Activated naive CD4-positive, alpha-beta T cell treated with anti-CD3 and anti-CD28 coated beads, Interleukin-2, amount 50 U/mL, for 16 hours (primary cell): ENCODE measurements around the gene PALD1.
A peak's percentile ranks its signal among the peaks of the same experiment; 100 is the strongest.

Source experiments
- DNase-seq: peaks from one replicate; pipeline ENCODE4 v3.0.0-alpha.2; 2020

Gene PALD1

GRCh38 chr10:70538195-70538520 lies 59.6 kb downstream of the PALD1 start:
- DNase-seq: no peak

DNA sequence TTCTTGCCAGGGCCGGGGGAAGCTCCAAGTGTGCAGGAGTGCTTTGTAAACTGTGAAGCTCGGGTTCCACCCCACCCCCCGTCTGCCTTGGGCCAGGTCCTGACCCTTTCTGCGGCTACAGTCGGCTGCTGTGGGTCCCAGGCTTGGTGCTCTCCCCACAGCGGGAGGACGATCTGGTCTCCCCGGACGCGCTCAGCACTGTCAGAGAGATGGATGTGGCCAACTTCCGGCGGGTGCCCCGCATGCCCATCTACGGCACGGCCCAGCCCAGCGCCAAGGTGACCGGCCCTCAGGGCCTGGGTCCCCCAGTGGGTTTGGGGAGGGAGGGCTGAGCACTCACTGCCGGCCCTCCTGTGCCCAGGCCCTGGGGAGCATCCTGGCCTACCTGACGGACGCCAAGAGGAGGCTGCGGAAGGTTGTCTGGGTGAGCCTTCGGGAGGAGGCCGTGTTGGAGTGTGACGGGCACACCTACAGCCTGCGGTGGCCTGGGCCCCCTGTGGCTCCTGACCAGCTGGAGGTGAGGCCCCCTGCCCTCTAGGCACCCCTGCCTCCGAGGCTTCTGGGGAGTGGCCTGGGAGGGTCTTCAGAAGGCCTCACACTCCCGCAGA lies 60.3 kb downstream of the PALD1 start:
- no peak for DNase-seq

GRCh38 chr10:70539471-70539870 lies 60.9 kb downstream of the PALD1 start:
- no peak for DNase-seq

GRCh38 chr10:70540089-70540788 lies 61.7 kb downstream of the PALD1 start:
- peak; percentile 28 for DNase-seq

GRCh38 chr10:70540789-70541360 lies 62.3 kb downstream of the PALD1 start:
- DNase-seq: no peak

DNA sequence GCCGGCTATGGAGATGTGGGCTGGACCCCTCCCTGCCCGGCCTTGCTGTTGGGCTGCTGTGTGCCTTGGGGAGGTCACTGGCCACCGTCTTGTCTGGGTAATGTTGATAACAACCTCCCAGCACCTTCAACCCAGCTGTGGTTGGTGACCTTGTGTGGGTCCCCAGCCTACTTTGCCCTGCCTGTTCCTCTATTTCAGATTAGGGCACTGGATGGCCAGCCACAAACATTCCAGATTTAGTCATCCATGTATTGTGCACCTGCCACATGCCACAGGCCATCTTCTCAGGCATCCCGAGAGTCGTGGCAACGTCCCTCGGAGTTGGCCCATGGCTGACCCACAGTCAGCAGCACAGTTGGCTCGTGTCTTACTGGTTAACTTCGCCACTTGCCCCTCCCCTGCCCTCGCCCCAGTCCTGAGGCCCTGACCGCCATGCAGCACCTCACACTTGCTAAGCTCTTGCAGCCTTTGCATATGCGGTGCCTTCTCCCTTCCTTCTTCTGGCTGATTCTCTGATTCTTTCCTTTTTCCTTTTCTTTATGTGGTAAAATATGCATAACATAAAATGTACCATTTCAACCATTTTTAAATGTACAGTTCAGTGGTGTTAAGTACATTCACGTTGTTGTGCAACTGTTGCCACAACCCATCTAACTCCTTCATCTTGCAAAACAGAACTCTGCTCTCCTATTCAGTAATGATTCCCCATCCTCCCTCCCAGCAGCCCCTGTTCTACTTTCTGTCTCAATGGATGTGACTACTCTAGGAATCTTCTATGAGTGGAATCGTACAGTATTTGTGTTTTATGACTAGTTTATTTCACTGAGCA lies 63.4 kb downstream of the PALD1 start:
- no peak for DNase-seq

DNA sequence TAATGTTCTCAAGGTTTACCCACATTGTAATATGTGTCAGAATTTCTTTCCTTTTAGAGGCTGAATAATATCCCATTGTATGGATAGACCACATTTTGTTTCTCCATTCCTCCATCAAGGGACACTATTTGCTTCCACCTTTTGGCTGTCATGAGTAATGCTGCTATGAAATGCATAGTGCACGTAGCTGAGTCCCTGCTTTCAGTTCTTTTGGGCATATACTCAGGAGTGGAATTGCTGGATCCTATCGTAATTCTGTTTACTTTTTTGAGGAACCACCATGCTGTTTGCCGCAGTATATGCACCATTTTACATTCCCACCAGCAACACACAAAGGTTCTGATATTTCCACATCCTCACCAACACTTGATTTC lies 64.0 kb downstream of the PALD1 start:
- no peak for DNase-seq

DNA sequence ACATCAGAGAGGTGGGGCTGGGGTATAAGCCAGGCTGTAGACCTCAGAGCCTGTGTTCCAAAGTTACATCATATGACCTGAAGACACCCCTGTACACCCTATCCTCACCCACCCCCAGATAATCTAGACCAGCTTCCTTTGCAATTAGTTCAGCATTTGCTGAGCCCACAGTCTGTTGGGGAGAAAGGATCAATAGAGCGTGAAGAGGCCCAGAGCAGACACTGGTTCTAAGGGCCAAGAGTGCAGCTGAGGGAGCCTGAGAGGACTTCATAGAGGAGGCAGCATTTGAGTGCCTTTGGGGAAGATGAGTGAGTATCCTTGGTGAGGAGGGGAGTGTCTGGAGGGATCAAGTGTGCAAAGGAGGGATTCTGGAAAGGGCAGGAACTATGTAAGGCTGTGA lies 65.3 kb downstream of the PALD1 start:
- DNase-seq: no peak

DNA sequence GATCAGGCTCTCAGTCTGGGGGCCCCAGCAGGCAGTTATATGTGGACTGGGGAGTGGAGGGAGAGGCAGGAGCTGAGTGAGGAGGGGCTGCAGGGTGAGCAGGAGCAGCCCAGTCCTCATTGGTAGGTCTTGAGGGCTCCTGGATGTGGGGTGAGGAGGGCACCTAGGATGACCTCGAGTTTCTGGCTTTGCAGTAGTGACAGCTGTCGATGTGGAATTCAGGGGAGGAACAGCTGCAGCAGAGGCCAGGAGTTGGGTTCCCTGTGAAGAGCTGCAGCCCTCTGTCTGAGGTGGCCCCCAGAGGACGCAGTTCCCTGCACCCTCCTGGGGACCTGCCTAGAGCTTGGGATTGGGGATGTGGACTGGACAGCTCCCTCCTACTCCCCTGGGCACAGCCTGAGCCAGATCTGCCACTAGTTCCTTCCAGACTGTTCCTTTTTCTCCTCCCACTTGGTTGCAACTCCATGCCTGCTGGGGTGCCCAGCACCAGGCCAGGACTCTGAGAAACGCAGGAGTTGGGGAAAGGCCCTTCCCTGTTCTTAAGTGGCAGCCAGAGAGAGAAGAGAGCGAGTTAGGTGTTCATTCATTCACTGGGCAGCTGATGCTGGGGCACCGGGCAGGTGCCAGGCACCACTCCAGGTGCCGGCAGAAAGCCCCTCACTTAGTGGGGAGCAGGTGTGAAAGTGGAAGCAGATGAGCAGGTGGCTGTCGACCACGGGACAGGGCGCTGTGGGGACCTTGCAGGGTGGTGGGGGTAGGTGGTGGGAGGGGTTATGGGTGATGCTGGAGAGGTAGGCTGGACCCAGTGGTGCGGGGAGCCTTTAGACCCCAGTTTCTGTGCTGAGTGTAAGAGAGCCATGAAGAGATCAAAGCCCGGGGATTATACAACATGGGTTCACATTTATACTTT lies 66.1 kb downstream of the PALD1 start:
- no peak for DNase-seq

DNA sequence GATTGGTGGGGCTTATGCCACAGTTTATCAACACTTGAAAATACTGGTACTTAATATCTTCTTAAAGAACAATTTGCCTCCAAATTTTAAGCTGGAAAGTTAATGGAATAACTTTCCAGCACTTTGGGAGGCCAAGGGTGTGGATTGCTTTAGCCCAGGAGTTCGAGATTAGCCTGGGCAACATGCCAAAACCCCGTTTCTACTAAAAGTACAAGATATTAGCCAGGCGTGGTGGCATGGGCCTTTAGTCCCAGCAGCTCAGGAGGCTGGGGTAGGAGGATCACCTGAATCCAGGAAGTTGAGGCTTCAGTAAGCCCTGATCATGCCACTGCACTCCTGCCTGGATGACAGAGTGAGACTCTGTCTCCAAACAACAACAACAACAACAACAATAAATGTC lies 68.0 kb downstream of the PALD1 start:
- no peak for DNase-seq

- DNase-seq: no peak
Observed at GRCh38 chr10:70549351-70549961, 70.9 kb downstream of the PALD1 start.

- peak; percentile 71 for DNase-seq
Observed at GRCh38 chr10:70549962-70550458, 71.4 kb downstream of the PALD1 start.

DNA sequence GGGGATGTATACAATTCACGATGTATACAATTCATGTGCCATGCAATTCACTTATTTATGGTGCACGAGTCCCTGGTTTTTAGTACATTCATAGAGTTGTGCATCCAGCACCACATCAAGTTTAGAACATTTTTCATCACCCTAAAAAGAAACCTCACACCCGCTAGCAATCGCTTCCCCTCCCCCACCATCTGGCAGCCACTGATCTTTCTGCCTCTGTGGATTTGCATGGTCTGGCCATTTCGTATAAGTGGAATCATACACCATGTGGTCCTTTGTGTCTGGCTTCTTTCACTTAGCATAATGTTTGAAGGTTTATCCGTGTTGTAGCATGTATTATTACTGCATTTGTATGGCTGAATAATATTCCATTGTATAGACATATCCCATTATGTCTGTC lies 71.9 kb downstream of the PALD1 start:
- no peak for DNase-seq

GRCh38 chr10:70551466-70551865 lies 72.9 kb downstream of the PALD1 start:
- DNase-seq: no peak

GRCh38 chr10:70551971-70552422 lies 73.4 kb downstream of the PALD1 start:
- DNase-seq: no peak

GRCh38 chr10:70552586-70552985 lies 74.0 kb downstream of the PALD1 start:
- no peak for DNase-seq

GRCh38 chr10:70555371-70555770 lies 76.8 kb downstream of the PALD1 start:
- no peak for DNase-seq

- no peak for DNase-seq
Observed at GRCh38 chr10:70557086-70557845, 78.7 kb downstream of the PALD1 start.

- DNase-seq: no peak
Observed at GRCh38 chr10:70557876-70558275, 79.3 kb downstream of the PALD1 start.

GRCh38 chr10:70558295-70558694 lies 79.7 kb downstream of the PALD1 start:
- DNase-seq: no peak
